ENCODE results near the gene CARD11.
A peak's percentile ranks its signal among the peaks of the same experiment; 100 is the strongest.

CARD11 gene

DNA sequence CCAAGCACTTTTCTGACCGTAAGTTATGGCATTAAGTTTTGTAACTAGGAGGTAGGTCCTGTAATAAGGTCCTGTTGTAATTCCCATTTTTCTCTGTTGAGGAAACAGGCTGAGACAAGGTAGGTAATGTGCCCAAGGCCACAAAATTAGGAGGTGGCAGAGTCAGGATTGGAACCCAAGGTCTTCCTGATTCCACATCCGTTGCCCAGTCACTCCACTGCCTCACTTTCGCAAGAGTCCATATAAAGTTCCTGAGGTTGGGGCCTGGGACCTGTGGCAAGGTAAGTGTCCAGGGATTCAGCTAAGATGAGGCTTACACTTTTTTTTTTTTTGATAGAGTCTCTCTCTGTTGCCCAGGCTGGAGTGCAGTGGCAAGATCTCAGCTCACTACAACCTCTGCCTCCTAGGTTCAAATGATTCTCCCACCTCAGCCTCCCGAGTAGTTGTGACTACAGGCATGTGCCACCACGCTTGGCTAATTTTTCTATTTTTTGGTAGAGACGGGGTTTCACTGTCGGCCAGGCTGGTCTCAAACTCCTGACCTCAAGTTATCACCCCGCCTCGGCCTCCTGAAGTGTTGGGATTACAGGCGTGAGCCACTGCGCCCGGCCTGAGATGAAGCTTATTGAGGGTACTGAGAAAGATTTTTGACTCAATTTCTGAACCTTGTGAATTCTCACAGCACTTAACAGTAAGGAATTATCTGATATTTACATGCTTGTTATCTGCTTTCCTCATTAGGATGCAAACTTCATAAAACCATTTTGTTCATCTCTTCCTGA, 179.3 kb downstream of the CARD11 start:
- no peak for DNase-seq

DNA sequence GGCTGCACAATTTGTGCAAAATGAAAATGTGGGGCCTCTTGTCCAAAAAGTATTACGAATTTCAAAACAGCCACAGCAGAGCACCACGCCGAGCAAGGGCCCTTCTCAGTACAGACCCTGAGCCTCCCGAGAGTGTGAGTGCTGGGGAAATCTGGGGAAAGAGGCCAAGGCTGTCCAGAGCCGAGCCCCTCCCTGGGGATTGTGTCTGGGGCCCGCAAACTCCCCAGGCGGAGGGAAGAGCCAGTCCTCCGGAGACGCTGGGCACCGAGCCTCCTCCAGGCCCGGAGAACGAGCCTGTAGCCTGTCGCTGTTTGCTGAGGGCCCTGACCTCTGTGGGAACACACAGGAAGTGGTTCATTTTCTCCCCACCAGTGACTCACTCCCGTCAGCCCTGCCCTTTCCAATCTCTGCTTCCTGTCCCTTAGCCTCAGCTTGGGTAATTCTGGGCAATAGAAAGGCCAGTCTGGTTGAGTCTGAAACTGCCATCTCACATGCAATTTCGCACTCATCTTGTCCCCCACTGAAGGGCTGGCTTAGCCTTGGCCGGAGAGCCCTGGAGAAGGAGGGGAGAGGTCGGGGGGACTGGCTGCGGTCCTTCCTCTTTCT, 180.1 kb downstream of the CARD11 start:
- DNase-seq = peak; percentile 44 to 62

DNA sequence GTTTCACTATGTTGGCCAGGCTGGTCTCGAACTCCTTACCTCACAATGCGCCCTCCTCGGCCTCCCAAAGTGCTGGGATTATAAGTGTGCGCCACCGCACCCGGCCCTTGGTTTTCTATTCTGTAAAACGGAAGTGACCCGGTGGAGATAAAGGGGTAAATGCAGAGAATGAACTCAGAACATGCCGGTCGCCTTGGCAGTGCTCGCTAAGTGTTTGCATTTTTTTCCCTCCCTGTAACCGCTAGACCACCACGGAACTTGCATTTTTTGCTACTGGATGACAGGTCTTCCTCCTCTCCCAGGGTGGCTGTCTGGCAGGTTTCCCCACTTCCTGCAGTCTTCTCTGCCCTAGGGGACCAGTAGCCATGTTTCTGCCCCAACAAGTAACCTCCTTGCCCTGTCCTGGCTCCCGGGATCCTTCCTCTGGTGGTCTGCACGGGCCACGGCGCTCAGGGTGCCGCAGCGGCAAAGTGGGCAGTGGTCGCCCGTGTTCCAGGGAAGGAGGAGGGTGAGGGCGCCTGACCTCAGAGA, 180.8 kb downstream of the CARD11 start:
- no peak for DNase-seq

DNA sequence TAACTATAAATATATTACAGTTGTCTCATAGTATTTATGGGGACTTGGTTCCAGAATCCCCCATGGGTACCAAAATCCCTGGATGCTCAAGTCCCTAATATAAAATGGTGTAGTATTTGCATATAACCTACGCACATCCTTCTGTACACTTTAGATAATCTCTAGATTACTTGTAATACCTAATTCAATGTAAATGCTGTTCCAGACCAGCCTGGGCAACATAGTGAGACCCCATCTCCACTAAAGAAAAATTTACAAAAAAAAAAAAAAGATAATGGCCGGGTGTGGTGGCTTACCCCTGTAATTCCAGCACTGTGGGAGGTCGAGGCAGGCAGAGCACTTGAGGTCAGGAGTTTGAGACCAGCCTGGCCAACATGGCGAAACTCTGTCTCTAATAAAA, 182.2 kb downstream of the CARD11 start:
- DNase-seq = no peak

DNA sequence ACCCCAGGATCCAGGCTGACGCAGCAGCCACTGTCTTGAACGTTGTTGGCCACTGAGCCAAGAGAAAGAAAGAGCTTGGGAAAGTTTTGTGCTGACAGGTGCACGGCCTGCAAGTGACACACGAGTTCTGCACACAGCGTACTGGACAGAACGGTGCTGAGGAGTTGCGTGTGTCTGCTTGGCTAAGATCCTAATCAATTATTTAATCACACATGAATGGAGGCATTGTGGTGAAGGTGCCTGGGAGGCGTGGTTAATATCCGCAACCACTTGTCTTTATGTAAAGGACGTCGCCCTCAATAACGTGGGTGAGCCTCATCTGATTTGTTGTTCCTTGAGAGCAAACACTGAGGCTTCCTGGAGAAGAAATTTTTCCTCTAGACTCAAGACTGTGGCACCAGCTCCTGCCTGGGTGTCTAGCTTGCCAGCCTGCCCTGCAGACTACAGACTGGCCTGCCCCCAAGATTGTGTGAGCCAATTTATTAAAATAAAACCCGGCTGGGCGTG, 183.0 kb downstream of the CARD11 start:
- DNase-seq = no peak

DNA sequence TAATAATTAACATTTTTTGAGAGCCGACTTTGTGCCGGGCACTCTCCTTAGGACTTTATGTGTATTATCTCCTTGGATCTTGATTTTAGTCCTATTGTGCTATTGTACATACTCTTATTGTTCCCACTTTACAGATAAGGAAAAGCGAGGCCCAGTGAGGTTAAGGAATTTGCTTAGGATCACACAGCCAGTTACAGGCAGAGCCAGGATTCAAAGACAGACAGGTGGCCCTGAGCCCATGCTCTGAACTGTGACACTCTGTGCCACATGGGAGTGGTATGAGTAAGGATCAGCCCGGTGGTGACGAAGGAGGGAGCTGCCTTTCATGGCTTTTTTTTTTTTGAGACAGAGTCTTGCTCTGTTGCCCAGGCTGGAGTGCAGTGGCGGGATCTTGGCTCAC, 183.7 kb downstream of the CARD11 start:
- DNase-seq = no peak

DNA sequence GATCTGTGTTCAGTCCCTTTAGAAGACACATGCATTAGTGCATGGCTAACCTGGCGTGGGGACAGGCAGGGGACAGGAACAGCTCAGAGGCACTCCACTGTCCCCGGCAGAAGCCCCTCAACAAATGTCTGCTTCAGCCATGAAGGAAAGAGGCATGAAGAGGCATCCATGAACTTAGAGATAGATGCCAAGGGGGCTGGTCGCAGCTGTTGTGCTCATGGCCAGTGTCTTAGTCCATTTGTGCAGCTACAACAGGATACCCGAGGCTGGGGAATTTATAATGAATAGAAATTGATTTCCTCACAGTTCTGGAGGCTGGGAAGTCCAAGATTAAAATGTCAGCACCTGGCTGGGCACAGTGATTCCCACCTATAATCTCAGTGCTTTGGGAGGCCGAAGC, 185.0 kb downstream of the CARD11 start:
- no peak for DNase-seq

DNA sequence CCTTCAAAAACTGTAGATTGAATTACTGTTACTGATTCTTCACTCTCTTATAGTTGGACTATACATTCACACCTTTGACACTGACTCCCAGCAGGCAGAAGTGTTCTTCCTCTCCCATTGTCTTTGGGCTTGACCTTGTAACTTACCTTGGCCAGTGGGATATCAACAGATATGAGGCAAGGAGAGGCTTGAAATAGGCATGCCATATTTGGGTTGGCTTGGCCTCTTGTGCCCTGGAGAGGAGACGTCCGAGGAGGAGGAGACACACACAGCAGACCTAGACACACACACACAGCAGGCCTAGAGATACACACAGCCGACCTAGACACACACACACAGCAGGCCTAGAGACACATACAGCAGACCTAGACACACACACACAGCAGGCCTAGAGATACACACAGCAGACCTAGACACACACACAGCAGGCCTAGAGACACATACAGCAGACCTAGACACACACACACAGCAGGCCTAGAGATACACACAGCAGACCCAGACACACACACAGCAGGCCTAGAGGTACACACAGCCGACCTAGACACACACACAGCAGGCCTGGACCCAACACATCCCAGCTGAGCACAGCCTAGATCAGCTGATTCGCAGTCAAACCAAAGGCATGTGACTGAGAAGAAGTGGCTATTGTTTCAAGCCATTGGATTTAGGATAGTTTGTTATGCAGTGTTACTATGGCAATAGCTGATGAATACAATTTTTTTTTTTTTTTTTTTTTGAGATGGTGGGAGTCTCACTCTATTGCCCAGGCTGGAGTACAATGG, 187.1 kb downstream of the CARD11 start:
- DNase-seq = no peak

Data from stimulated activated CD4-positive, alpha-beta T cell treated with anti-CD3 and anti-CD28 coated beads, Interleukin-4, amount 100 ng/mL, for 4 hours (primary cell).